ENCODE measurements around the gene NOTO. TPM values are rescaled to one million over a fixed set of nuclear protein-coding genes. Genes with fewer than 3 reads are reported as not detected.

The NOTO gene
- total RNA-seq, 2 experiments from 2014 or later: not detected

GRCh38 chr2:73223821-73224220 is 21.4 kb downstream of the NOTO start:
- intact Hi-C loops (cut with micrococcal nuclease): no loop called here
- Mint-ChIP-seq H3K9me3 (no peaks in the 10 kb centered on the region), H3K27me3 (ENCODE audit: low read depth) (no peaks in the 10 kb centered on the region), H3K27ac (peak overlapping the region; percentile 20), H3K4me1 (ENCODE audit: low read depth) (peaks cover 3% of the 10 kb centered on the region), H3K4me3 (no peak overlapping the region), H3K36me3 (ENCODE audit: low read depth) (peaks cover 18% of the 10 kb centered on the region)
- DNase-seq: no peak
- CTCF ChIA-PET: interaction anchor here (0.8 kb wide), 1 partner anchor 13 kb away, joined by 3 read pairs; no protein-coding TSS in a partner anchor

- CTCF ChIA-PET: interaction anchor here (0.6 to 1.4 kb wide), 2 partner anchors 12 to 13 kb away, joined by 3 read pairs; no protein-coding TSS in a partner anchor
- intact Hi-C loops (cut with micrococcal nuclease): no loop called here
- Mint-ChIP-seq H3K4me1 (ENCODE audit: low read depth) (peaks cover 3% of the 10 kb centered on the region), H3K4me3 (no peak overlapping the region), H3K36me3 (ENCODE audit: low read depth) (peaks cover 17% of the 10 kb centered on the region), H3K27me3 (ENCODE audit: low read depth) (no peaks in the 10 kb centered on the region), H3K9me3 (no peaks in the 10 kb centered on the region), H3K27ac (no peak overlapping the region)
- DNase-seq: no peak
Measured at GRCh38 chr2:73225513-73226360, 23.4 kb downstream of the NOTO start.

- CTCF ChIA-PET: interaction anchor here (0.5 kb wide), 1 partner anchor 64 kb away, joined by 3 read pairs; no protein-coding TSS in a partner anchor
- DNase-seq: no peak
- Mint-ChIP-seq H3K36me3 (ENCODE audit: low read depth) (peaks cover 9% of the 10 kb centered on the region), H3K27ac (no peak overlapping the region), H3K9me3 (no peaks in the 10 kb centered on the region), H3K4me3 (no peak overlapping the region), H3K4me1 (ENCODE audit: low read depth) (peaks cover 5% of the 10 kb centered on the region), H3K27me3 (ENCODE audit: low read depth) (no peaks in the 10 kb centered on the region)
- intact Hi-C loops (cut with micrococcal nuclease): no loop called here
Measured at GRCh38 chr2:73227086-73227485, 24.7 kb downstream of the NOTO start.

- intact Hi-C loops (cut with micrococcal nuclease): no loop called here
- Mint-ChIP-seq H3K36me3 (ENCODE audit: low read depth) (peaks cover 3% of the 10 kb centered on the region), H3K4me1 (ENCODE audit: low read depth) (peaks cover 6% of the 10 kb centered on the region), H3K27ac (no peak overlapping the region), H3K27me3 (ENCODE audit: low read depth) (no peaks in the 10 kb centered on the region), H3K9me3 (no peaks in the 10 kb centered on the region), H3K4me3 (no peak overlapping the region)
- CTCF ChIA-PET: interaction anchor here (1.0 to 1.4 kb wide), 2 partner anchors 15 to 17 kb away, joined by 3 to 5 read pairs; no protein-coding TSS in a partner anchor
- DNase-seq: no peak
Measured at GRCh38 chr2:73228631-73229030, 26.3 kb downstream of the NOTO start.

GRCh38 chr2:73232403-73233153 is 30.2 kb downstream of the NOTO start:
- no peaks in the 10 kb centered on the region for H3K27me3 Mint-ChIP-seq (ENCODE audit: low read depth)
- H3K27ac Mint-ChIP-seq: no peak overlapping the region
- DNase-seq: peak; percentile 31
- H3K4me1 Mint-ChIP-seq (ENCODE audit: low read depth): peaks cover 27% of the 10 kb centered on the region
- peaks cover 19% of the 10 kb centered on the region for H3K36me3 Mint-ChIP-seq (ENCODE audit: low read depth)
- intact Hi-C loops (cut with micrococcal nuclease): loop anchor here (1.0 to 10.0 kb wide), 9 partner anchors 52 to 1900 kb away; partner anchors contain the start of genes ALMS1, FBXO41, INO80B and POLE4
- no peaks in the 10 kb centered on the region for H3K9me3 Mint-ChIP-seq
- peak overlapping the region; percentile 88 for H3K4me3 Mint-ChIP-seq
- CTCF ChIA-PET: interaction anchor here (1.1 to 3.0 kb wide), 3 partner anchors 20 to 58 kb away, joined by 5 to 18 read pairs (median 9); partner anchors contain the start of gene SMYD5

- Mint-ChIP-seq H3K36me3 (ENCODE audit: low read depth) (peaks cover 19% of the 10 kb centered on the region), H3K27me3 (ENCODE audit: low read depth) (no peaks in the 10 kb centered on the region), H3K4me3 (peak within 1 kb of the TSS; percentile 88), H3K9me3 (no peaks in the 10 kb centered on the region), H3K4me1 (ENCODE audit: low read depth) (peaks cover 31% of the 10 kb centered on the region), H3K27ac (peak within 1 kb of the TSS; percentile 77)
- DNase-seq: peak; percentile 97
- intact Hi-C loops (cut with micrococcal nuclease): loop anchor here (1.0 to 10.0 kb wide), 9 partner anchors 51 to 1901 kb away; partner anchors contain the start of genes ALMS1, FBXO41, INO80B and POLE4
- CTCF ChIA-PET: interaction anchor here (1.1 to 3.0 kb wide), 5 partner anchors 20 to 60 kb away, joined by 5 to 18 read pairs (median 8); partner anchors contain the start of genes EGR4 and SMYD5
Measured at GRCh38 chr2:73233154-73233931, 31.0 kb downstream of the NOTO start, which contains the start of gene PRADC1. TSS of gene PRADC1 (minus strand) at chr2:73233239. CDS start at chr2:73233160, 79 bp downstream.

GRCh38 chr2:73233932-73234832 is 31.8 kb downstream of the NOTO start, which contains the start of gene CCT7:
TSS of gene CCT7 (plus strand) at chr2:73234308. CDS start at chr2:73234379, 71 bp downstream.
- Mint-ChIP-seq H3K27ac (peak within 1 kb of the TSS; percentile 77), H3K9me3 (no peaks in the 10 kb centered on the region), H3K36me3 (ENCODE audit: low read depth) (peaks cover 19% of the 10 kb centered on the region), H3K4me1 (ENCODE audit: low read depth) (peaks cover 39% of the 10 kb centered on the region), H3K4me3 (peak within 1 kb of the TSS; percentile 88), H3K27me3 (ENCODE audit: low read depth) (no peaks in the 10 kb centered on the region)
- intact Hi-C loops (cut with micrococcal nuclease): loop anchor here (1.0 to 10.0 kb wide), 14 partner anchors 20 to 1902 kb away; partner anchors contain the start of genes ALMS1, EGR4, FBXO41 and INO80B
- DNase-seq: peak; percentile 92
- CTCF ChIA-PET: interaction anchor here (0.5 to 3.0 kb wide), 6 partner anchors 21 to 916 kb away, joined by 3 to 18 read pairs (median 8); partner anchors contain the start of genes EGR4 and SMYD5

- CTCF ChIA-PET: interaction anchor here (0.5 to 2.4 kb wide), 6 partner anchors 33 to 915 kb away, joined by 3 to 10 read pairs (median 4); no protein-coding TSS in a partner anchor
- Mint-ChIP-seq H3K4me3 (peak overlapping the region; percentile 88), H3K9me3 (no peaks in the 10 kb centered on the region), H3K27ac (peak overlapping the region; percentile 77), H3K36me3 (ENCODE audit: low read depth) (peaks cover 24% of the 10 kb centered on the region), H3K27me3 (ENCODE audit: low read depth) (no peaks in the 10 kb centered on the region), H3K4me1 (ENCODE audit: low read depth) (peaks cover 49% of the 10 kb centered on the region)
- no peak for DNase-seq
- intact Hi-C loops (cut with micrococcal nuclease): loop anchor here (1.0 to 10.0 kb wide), 2 partner anchors 8 to 1609 kb away; no protein-coding TSS in a partner anchor
Measured at GRCh38 chr2:73235315-73236028, 33.1 kb downstream of the NOTO start.

- no peak for DNase-seq
- peak overlapping the region; percentile 88 for H3K4me3 Mint-ChIP-seq
- H3K9me3 Mint-ChIP-seq: no peaks in the 10 kb centered on the region
- intact Hi-C loops (cut with micrococcal nuclease): loop anchor here (10.0 kb wide), 1 partner anchor 1608 kb away; no protein-coding TSS in a partner anchor
- peaks cover 28% of the 10 kb centered on the region for H3K36me3 Mint-ChIP-seq (ENCODE audit: low read depth)
- CTCF ChIA-PET: interaction anchor here (1.3 to 2.4 kb wide), 2 partner anchors 11 to 53 kb away, joined by 6 to 7 read pairs; no protein-coding TSS in a partner anchor
- peak overlapping the region; percentile 84 for H3K27ac Mint-ChIP-seq
- H3K27me3 Mint-ChIP-seq (ENCODE audit: low read depth): no peaks in the 10 kb centered on the region
- H3K4me1 Mint-ChIP-seq (ENCODE audit: low read depth): peaks cover 49% of the 10 kb centered on the region
Measured at GRCh38 chr2:73237168-73237567, 34.8 kb downstream of the NOTO start.

GRCh38 chr2:73238149-73238548 is 35.8 kb downstream of the NOTO start:
- Mint-ChIP-seq H3K4me3 (no peak overlapping the region), H3K9me3 (no peaks in the 10 kb centered on the region), H3K4me1 (ENCODE audit: low read depth) (peaks cover 51% of the 10 kb centered on the region), H3K27ac (no peak overlapping the region), H3K36me3 (ENCODE audit: low read depth) (peaks cover 32% of the 10 kb centered on the region), H3K27me3 (ENCODE audit: low read depth) (no peaks in the 10 kb centered on the region)
- DNase-seq: no peak
- CTCF ChIA-PET: interaction anchor here (1.5 to 2.5 kb wide), 3 partner anchors 10 to 60 kb away, joined by 4 to 7 read pairs (median 7); no protein-coding TSS in a partner anchor
- intact Hi-C loops (cut with micrococcal nuclease): loop anchor here (10.0 kb wide), 1 partner anchor 1607 kb away; no protein-coding TSS in a partner anchor

Measured in activated naive CD4-positive, alpha-beta T cell treated with anti-CD3 and anti-CD28 coated beads for 36 hours (primary cell).